GM18520 (cell line): ENCODE data around the gene ZGPAT.

Source experiments
- ATAC-seq: cut with Tn5 transposase; IDR thresholded peaks from one replicate; pipeline ENCODE4 v1.9.1; 2021; ENCODE audit not compliant: unreplicated experiment

ZGPAT gene

DNA sequence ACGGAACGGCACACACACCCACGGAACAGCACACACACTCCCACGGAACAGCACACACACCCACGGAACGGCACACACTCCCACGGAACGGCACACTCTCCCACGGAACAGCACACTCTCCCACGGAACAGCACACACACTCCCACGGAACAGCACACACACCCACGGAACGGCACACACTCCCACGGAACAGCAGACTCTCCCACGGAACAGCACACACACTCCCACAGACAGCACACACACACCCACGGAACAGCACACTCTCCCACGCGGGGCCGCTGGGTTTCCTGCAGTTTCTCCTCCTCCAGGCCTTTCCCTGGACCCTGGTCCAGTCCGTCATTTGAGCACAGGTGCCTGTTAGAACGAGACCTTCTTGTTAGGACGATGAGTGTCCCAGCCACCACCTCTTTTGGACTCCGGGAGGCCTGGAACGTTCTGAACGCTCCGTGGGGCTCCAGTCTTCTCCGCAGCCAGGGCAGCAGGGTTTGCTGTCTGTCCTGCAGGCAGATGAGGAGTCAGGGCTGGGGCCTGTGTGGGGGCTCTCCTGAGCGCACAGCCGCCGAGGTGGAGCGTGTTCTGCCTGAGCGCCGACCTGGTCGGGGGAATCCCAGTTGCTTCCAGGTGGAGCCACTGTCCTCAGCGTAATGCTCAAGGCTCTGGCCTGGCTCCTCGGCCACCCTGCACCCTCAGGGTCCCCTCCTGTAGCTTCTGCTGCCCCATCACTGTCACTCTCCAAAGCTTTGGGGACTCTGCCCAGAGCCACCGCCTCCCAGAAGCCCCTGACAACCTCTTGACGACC is 29.0 kb upstream of the ZGPAT start:
- ATAC-seq: no peak

DNA sequence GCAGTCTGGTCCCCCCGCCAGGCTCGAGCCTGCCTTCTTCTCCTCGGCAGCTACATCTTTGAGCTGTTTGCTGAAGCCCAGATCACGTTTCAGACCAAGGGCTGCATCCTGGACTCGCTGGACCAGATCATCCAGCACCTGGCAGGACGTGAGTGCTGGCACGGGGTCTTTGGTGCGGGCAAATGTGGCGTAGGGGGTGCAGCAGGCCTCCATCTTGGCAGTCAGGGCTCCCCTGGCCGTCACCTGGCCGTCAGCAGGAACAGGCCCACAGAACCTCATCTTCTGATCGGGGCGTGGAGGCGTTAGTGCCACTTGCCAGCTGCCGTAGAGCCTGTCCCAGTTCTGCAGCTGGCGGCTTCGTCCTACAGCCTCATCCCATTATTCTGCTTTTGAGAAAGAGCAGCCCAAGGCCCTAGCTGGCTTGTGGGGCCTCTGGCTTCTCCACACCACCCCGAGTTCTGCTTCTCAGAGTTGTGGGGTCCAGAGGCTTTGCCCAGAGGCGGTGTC is 28.0 kb upstream of the ZGPAT start:
- no peak for ATAC-seq

- ATAC-seq: no peak
Observed at GRCh38 chr20:63680427-63680826, 27.4 kb upstream of the ZGPAT start.

DNA sequence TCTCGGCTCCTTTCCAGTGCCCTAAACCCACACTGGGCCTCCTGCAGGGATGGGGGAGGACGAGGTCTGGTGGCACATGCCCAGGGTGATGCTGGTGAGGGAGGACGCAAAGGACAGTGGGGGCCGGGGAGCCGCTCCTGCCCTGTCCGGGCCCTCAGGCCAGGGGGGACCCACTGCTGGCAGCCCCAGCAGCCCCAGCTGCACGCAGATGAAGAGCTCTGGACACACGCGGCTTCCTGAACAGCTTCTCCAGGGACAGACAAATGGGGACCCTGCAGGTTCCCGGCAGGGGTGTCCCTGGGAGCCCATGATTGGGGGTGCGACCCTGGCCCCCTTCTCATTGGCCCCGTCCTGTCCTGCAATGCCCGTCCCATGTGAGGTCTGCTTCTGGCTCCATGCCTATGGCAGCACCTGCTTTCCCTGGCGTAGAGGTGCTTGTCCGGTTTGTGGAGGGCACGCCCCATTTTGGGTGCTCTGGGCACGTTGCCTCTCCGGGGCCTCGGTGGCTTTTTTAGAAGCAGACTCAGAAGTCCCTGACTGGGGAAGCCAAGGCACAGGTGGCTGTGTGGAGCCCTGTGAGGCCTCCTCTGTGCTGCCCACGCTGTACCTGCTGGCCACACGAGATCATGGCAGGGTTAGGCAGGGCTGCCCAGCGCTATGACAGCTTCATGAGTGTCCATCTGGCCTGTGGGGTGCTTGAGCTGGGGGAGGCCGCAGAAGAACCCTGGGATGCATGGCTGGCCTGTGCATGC is 26.8 kb upstream of the ZGPAT start:
- ATAC-seq: no peak

DNA sequence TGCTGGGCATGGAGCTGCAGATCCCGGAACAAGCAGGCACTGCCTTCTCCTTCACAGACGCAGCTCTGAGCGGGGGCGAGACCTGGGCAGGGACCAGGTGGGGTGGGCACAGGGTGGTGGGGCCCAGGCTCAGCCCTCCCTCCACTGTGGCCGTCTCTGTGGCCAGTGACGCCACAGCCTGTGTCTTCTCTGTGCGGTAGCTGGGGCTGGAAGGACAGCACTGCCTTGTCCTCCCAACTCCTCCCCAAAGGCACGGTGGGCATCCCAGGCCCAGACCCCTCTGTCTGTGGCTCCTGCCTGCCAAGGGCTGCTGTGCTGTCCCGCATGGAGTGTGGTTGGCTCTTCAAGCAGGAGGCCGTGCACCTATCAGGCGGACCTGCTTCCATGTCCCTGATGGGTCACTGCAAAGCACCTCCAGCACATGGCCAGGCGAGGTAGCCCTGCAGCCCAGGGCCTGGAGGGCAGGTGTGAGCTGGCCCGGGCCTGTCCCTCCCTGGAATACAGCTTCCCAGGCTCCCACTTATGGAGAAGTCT is 26.2 kb upstream of the ZGPAT start:
- no peak for ATAC-seq

- ATAC-seq: no peak
Observed at GRCh38 chr20:63682384-63683139, 25.3 kb upstream of the ZGPAT start.

GRCh38 chr20:63685269-63686026 is 22.4 kb upstream of the ZGPAT start:
- ATAC-seq: no peak

DNA sequence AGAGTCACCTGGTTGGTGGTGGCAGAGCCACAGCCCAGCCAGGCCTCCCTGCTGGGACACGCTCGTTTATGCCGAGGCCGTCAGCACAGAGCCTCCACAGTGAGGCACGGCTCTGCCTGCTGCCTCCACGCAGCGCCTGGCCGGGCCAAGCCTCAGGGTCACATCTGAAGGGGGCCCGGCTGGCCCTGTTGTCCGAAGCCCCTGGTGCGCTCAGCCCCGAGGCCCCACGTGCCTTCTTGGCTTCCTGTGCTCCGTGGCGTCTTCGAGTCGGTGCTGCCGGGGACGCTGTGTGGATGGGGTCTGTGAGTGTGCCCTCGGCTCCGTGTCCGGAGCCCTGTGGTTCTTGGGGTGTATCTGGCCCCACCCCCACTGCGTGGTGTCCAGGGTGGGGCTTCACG is 21.7 kb upstream of the ZGPAT start:
- no peak for ATAC-seq

DNA sequence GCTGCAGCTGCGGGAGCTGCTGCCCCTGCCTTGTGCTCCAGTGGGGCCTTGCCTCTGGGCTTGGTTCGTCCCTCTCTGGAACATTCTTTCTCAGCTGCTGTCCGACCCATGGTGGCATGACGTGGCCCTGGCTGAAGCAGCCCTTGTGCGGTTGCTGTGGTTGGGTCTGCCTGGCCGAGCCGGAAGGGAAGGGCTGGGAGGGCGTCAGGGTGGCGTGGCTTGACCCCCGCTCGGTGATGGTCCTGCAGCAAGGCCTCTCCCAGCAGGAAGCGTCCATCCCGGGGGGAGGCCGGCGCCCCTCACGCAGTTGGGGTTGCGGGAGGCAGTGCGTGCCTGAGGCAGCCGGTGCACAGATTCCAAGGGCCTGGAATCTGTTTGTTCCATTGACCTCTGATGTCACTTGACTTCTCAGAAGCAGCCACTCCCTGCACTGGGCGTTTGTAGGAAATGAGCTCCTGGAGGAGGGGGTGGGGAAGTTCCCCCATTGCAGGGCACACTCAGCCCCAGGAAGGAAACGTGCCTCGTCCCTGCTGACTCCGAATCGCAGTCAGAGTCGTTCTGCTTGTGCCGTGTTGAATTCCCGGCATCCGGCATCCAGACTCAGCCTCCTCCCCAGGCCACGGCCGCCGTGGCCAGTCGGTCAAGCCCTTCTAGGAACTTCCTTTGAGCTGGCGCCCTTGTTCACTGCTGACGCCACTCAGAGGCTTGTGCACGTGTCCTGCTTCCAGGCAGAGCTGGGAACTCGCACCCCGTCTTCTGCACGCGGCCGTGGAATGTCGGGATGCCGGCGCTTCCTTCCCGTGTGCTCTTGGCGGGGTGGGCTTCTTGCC is 21.1 kb upstream of the ZGPAT start:
- no peak for ATAC-seq

DNA sequence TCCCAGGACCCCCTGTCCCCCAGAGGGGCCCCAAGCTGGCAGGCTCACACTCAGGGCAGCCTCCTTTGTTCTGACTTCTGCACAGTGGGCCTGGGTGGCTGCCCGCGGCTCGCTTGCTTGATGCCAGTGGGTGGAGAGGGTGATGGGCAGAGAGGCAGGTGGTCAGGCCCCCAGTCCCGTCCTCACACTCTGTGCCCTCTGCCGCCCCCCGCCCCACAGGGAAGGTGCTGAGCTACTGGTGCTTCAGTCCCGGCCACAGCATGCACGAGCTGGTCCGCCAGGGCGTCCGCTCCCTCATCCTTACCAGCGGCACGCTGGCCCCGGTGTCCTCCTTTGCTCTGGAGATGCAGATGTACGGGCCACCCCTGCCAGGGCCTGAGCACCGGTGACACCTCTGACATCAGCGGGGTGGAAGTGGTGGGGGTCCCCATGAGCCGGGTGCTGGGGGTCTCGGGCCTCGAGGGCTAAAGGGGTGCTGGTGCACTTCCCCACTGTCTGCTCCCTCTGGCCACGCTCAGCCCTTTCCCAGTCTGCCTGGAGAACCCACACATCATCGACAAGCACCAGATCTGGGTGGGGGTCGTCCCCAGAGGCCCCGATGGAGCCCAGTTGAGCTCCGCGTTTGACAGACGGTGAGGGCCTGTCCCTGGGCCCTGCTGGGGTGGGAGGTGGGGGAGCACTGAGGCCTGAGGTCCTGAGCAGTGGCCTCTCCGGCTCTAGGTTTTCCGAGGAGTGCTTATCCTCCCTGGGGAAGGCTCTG is 20.2 kb upstream of the ZGPAT start:
- no peak for ATAC-seq

GRCh38 chr20:63688228-63689045 is 19.4 kb upstream of the ZGPAT start:
- ATAC-seq: no peak

DNA sequence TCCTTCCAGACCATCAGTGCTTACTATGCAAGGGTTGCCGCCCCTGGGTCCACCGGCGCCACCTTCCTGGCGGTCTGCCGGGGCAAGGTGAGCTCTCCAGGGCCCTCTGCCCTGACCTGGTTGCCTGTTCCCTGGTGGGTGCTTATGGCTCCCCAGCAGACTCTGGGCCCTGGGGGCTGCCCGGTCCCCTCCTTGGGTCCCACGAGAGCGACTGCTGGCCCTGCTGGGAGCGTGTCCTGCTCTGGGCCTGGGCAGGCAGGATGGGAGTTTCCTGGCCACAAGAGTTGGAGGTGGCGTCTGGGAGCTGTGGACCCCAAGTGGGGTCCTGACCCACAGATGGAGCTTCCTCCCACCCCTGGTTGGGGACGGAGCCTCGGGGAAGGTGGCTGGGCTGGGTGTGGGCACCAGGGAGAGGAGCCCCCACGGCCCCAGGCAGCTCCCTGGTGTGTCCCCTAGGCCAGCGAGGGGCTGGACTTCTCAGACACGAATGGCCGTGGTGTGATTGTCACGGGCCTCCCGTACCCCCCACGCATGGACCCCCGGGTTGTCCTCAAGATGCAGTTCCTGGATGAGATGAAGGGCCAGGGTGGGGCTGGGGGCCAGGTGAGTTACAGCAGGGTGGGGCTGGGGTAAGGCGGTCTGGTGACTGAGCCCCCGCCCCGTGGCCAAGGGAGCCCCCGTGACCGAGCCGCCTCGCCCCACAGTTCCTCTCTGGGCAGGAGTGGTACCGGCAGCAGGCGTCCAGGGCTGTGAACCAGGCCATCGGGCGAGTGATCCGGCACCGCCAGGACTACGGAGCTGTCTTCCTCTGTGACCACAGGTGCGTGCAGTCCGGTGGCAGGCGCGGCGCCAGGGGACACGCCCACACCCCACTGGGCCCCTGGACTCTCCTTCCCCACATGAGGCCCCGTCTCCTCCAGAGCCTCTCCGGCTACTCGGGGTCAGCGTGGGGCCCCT is 18.5 kb upstream of the ZGPAT start:
- no peak for ATAC-seq

DNA sequence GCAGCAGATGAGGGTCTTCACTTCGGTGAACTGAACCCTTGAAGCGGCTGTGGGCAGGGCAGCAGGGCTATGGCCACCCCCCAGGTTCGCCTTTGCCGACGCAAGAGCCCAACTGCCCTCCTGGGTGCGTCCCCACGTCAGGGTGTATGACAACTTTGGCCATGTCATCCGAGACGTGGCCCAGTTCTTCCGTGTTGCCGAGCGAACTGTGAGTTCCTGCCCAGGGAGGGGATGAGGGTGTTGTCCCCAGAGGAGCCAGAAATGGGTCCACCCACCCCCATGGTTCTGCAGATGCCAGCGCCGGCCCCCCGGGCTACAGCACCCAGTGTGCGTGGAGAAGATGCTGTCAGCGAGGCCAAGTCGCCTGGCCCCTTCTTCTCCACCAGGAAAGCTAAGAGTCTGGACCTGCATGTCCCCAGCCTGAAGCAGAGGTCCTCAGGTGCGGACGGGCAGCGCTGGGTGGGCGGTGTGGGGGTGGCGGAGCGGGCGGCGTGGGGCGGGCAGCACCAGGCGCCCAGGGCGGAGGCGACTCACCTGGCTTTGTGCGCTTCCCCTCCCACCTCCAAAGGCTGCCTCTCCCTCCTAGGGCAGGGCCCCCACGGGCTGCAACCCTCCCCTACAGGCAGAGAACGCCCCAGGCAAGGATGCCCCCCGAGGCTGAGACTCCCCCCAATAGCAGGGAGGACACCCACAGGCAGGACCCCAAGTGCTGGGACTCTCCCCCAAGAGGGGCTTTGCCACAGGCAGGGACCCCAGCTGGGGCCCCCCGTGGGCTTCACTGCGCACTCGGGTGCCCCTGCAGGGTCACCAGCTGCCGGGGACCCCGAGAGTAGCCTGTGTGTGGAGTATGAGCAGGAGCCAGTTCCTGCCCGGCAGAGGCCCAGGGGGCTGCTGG is 17.6 kb upstream of the ZGPAT start:
- ATAC-seq: no peak

GRCh38 chr20:63690898-63691710 is 16.7 kb upstream of the ZGPAT start:
- ATAC-seq: no peak
